ENCODE measurements around the gene USB1. TPM values are rescaled to one million over a fixed set of nuclear protein-coding genes. Genes with fewer than 3 reads are reported as not detected.
A peak's percentile ranks its signal among the peaks of the same experiment; 100 is the strongest.

USB1 gene
- total RNA-seq, 2 experiments from 2014 or later = 37.3 to 38.5 TPM

DNA sequence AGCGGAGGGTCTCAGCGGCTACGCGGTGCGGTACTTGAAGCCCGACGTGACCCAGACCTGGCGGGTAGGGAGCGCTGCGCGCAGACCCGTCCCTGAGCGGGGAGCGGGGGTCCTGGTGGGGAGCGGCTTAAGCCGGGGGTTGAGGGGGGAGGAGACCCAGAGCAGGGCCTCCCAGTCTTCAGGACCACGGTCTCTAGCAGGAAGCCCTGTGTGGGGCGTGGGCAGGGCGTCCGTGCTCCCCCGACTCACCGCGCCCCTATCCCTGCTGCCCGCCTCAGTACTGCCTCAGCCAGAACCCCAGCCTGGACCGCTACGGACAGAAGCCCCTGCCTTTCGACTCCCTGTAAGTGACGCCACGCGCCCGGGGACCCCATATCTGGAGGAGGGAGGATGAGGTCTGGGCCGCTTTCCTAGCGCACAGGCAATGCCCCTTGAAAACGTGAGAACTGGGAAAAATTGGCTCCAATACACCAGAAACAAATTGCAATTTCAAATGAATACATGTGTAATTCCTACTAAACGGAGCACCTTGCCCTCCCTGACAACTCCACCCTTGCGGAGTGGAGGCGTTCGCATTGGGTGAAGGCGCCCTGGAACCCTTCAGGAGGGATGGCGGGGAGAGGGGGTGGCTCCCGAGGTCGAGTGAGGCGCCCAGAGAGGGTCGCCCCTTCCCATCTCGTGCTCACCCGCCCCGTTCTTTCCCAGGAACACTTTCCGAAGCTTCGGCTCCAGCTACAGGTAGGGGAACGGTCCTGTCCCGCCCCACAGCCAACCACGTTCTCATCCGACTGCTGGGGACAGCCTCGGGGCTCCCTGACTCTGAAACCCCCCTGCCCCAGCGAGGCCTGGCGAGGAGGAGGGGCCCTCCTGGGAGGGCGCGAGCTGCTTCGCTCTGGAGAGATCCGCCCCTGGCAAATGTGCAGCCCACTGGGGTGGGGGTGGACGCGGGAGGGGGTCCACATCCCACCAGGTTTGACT lies 15.7 kb upstream of the USB1 start:
- H3K4me1 Mint-ChIP-seq = peaks cover 7% of the 10 kb centered on the region
- POLR2A ChIA-PET = no interaction called here

DNA sequence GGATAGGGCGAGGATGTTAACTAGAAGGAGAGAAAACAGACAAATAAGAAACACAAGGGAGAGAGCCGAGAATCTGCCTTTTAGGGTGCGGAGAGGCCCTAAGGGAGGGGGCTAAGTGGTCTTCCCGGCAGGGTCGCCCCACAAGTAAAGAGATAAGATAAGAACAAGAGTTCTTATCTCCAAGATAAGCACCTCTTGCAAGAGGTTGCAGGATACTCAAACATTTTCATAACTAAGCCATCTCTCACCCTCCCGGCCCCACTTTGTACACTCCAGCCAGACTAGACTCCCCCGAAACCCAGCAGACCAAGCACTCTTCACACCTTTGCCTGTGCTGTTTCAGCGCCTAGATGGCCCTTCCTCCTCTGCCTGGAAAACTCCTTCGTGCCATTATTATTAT lies 15.0 kb upstream of the USB1 start:
- POLR2A ChIA-PET = no interaction called here
- intact Hi-C loops (cut with DNase I, micrococcal nuclease) = no loop called here
- Mint-ChIP-seq H3K9me3 (ENCODE audit: low read depth) (no peaks in the 10 kb centered on the region), H3K4me1 (peaks cover 7% of the 10 kb centered on the region), H3K36me3 (ENCODE audit: low read depth) (no peaks in the 10 kb centered on the region), H3K27ac (no peak overlapping the region), H3K4me3 (no peak overlapping the region), H3K27me3 (no peaks in the 10 kb centered on the region)
- CTCF ChIA-PET = interaction anchor here (1.5 kb wide), 1 partner anchor 11 kb away, joined by 3 read pairs; no protein-coding TSS in a partner anchor
- DNase-seq = no peak
- no peak for ATAC-seq

More for the DNA sequence above, 15.7 kb upstream of the USB1 start:
- no peaks in the 10 kb centered on the region for H3K9me3 Mint-ChIP-seq (ENCODE audit: low read depth)
- H3K27ac Mint-ChIP-seq = peak overlapping the region; percentile 25
- DNase-seq (peak; percentile 47), ATAC-seq (peak; percentile 50)
- CTCF ChIA-PET = interaction anchor here (0.6 kb wide), 1 partner anchor 129 kb away, joined by 4 read pairs; no protein-coding TSS in a partner anchor
- intact Hi-C loops (cut with DNase I, micrococcal nuclease) = loop anchor here (1.0 to 2.0 kb wide), 6 partner anchors 16 to 264 kb away; partner anchors contain the start of genes USB1 (in 2 of the 2), CFAP20 (in 1 of the 2) and MMP15 (in 1 of the 2)
- no peaks in the 10 kb centered on the region for H3K27me3 Mint-ChIP-seq
- H3K36me3 Mint-ChIP-seq (ENCODE audit: low read depth) = no peaks in the 10 kb centered on the region
- peak overlapping the region; percentile 76 for H3K4me3 Mint-ChIP-seq

DNA sequence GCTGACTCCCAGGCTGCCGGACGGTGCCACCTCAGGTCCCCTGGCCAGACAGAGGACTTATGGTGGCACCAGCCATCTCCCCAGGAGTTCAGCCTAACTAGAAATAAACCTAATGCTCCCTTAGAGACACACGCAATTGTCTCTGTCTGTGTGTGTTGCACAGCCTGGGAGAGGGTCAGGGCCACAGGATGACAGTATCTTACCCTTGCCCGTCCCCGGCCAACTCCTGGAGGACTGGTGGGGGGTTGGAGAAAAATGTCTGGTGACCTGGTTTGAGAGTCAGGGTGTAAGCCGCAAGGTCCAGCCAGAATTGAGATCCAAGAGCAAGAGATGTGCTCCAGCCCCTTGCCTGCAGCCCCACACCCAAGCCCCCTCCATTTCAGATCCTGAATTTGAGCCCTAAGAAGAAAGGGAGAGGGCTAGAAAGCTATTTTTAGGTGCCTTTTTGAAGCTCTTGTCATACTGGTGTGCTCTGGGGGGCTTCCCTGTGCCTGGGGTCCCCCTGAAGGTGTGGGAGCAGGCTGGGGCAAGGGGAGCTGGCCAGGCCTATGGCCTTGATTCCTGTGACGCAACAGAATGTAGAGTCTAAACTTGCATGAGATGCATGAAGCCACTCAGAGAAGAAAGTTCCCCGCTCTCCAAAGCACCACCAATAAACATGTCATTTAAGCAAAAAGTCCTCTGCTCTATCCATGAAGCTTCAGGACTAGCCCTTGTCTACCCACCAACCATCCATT lies 13.6 kb upstream of the USB1 start:
- ATAC-seq = no peak
- ChIA-PET POLR2A (no interaction called here), CTCF (interaction anchor here (0.6 to 1.5 kb wide), 2 partner anchors 10 to 716 kb away, joined by 3 read pairs; no protein-coding TSS in a partner anchor)
- H3K4me1 Mint-ChIP-seq = peaks cover 7% of the 10 kb centered on the region
- H3K27me3 Mint-ChIP-seq = no peaks in the 10 kb centered on the region
- H3K9me3 Mint-ChIP-seq (ENCODE audit: low read depth) = no peaks in the 10 kb centered on the region
- H3K36me3 Mint-ChIP-seq (ENCODE audit: low read depth) = no peaks in the 10 kb centered on the region
- H3K27ac Mint-ChIP-seq = no peak overlapping the region
- no peak for DNase-seq
- intact Hi-C loops (cut with DNase I, micrococcal nuclease) = no loop called here
- no peak overlapping the region for H3K4me3 Mint-ChIP-seq

DNA sequence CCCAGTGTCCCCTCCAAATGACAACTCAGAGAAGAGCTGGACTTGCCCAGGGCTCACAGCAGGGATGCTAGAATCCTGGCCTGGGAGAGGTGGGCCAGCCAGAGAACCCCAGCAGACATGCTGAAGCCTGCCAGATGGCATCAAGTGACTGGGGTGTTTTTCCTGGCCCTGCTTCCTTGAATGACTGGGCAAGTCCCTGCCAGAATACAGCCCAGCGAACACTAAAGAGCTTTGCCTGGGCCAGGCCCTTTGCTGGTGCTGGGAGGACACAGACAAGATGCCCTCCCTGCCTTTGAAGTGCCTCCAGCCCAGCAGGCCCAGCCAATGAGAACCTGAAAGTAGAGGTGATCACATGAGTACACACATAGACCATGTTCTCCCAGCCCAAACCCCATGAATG lies 12.3 kb upstream of the USB1 start:
- intact Hi-C loops (cut with DNase I, micrococcal nuclease) = no loop called here
- Mint-ChIP-seq H3K27ac (no peak overlapping the region), H3K27me3 (no peaks in the 10 kb centered on the region), H3K4me3 (no peak overlapping the region), H3K4me1 (peaks cover 7% of the 10 kb centered on the region), H3K9me3 (ENCODE audit: low read depth) (no peaks in the 10 kb centered on the region), H3K36me3 (ENCODE audit: low read depth) (no peaks in the 10 kb centered on the region)
- ChIA-PET CTCF (interaction anchor here (0.7 kb wide), 1 partner anchor 454 kb away, joined by 3 read pairs; no protein-coding TSS in a partner anchor), POLR2A (no interaction called here)
- DNase-seq (no peak), ATAC-seq (no peak)

DNA sequence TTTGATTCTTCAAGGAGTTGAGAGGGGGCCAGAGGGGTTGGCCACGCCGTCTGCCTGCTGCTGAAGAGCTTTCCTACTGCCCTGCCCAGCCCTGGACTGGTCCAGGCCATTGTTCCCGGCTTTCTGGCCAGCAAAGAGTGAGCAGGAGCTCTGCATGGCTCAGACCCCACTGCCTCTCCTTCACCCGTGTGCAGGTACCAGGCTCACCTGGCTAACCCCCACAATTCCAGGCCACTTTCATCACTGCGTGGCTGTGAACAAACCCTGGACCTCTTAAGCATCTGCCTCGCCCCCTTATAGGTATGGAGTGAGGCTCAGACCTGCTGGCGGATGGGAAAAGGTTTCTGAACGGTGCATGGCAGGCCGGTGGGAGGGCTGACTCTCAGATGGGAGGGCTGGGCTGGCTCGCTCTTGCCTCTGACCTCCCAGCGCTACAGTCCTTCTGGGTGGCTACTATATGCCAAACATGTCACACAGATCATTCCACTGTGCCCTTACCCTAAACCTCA lies 9.6 kb upstream of the USB1 start:
- Mint-ChIP-seq H3K27ac (no peak overlapping the region), H3K4me1 (peaks cover 16% of the 10 kb centered on the region), H3K27me3 (no peaks in the 10 kb centered on the region), H3K36me3 (ENCODE audit: low read depth) (peaks cover 2% of the 10 kb centered on the region), H3K9me3 (ENCODE audit: low read depth) (no peaks in the 10 kb centered on the region), H3K4me3 (no peak overlapping the region)
- CTCF ChIA-PET = interaction anchor here (1.5 to 1.6 kb wide), 2 partner anchors 9 to 15 kb away, joined by 3 to 5 read pairs; partner anchors contain the start of gene USB1
- intact Hi-C loops (cut with DNase I, micrococcal nuclease) = loop anchor here in 1 of 2 experiments (10.0 kb wide), 1 partner anchor 187 kb away; the partner anchor contains the start of gene KIFC3
- POLR2A ChIA-PET = no interaction called here
- DNase-seq (no peak), ATAC-seq (no peak)

DNA sequence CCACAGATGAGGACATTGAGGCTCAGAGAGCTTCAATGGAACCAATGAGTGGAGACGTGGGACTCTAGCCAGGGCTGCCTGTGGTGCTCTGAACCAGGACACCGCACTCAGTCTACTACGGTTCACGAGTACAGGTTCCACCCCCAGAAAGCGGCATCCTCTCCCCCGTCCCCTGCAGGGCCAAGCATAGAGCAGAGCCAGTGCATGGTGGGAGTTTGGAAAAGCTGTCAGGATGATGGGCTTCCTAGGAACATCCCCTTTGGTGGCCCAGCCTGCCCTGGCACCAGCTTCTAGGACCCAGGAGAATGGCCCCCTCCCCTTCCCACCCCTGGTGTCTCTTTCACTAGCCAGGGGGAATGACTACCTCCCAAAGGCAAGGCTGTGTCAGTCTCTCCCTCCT lies 9.1 kb upstream of the USB1 start:
- ATAC-seq (no peak), DNase-seq (no peak)
- H3K36me3 Mint-ChIP-seq (ENCODE audit: low read depth) = peaks cover 4% of the 10 kb centered on the region
- no peak overlapping the region for H3K4me3 Mint-ChIP-seq
- H3K4me1 Mint-ChIP-seq = peaks cover 17% of the 10 kb centered on the region
- POLR2A ChIA-PET = no interaction called here
- no peaks in the 10 kb centered on the region for H3K9me3 Mint-ChIP-seq (ENCODE audit: low read depth)
- intact Hi-C loops (cut with DNase I, micrococcal nuclease) = loop anchor here in 1 of 2 experiments (10.0 kb wide), 1 partner anchor 187 kb away; the partner anchor contains the start of gene KIFC3
- CTCF ChIA-PET = interaction anchor here (1.5 to 1.6 kb wide), 2 partner anchors 9 to 15 kb away, joined by 3 to 5 read pairs; partner anchors contain the start of gene USB1
- H3K27me3 Mint-ChIP-seq = no peaks in the 10 kb centered on the region
- no peak overlapping the region for H3K27ac Mint-ChIP-seq

DNA sequence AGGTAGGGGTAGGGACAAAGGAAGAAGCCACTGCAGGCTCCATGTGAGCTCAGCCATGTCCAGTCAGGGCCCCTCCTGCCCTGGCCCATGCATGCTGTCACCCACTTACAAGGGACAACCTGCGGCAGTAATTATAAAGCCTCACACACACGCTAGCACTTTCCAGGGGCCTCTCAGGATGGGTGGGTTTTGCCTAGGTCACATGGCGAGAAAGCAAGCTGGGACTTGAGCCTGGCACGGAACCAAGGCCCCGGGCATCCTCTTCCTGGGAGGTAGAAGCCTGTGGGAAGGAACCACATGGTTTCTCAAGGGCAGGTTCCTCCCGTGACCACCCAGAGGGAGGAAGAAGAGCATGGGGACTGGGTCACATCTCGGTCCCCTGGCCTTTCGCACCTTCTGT lies 7.8 kb upstream of the USB1 start:
- Mint-ChIP-seq H3K36me3 (ENCODE audit: low read depth) (peaks cover 11% of the 10 kb centered on the region), H3K4me3 (no peak overlapping the region), H3K4me1 (peaks cover 28% of the 10 kb centered on the region), H3K27me3 (no peaks in the 10 kb centered on the region), H3K9me3 (ENCODE audit: low read depth) (no peaks in the 10 kb centered on the region), H3K27ac (no peak overlapping the region)
- intact Hi-C loops (cut with DNase I, micrococcal nuclease) = loop anchor here in 1 of 2 experiments (10.0 kb wide), 1 partner anchor 189 kb away; the partner anchor contains the start of gene KIFC3
- DNase-seq = no peak
- POLR2A ChIA-PET = no interaction called here
- CTCF ChIA-PET = no interaction called here
- ATAC-seq = no peak

DNA sequence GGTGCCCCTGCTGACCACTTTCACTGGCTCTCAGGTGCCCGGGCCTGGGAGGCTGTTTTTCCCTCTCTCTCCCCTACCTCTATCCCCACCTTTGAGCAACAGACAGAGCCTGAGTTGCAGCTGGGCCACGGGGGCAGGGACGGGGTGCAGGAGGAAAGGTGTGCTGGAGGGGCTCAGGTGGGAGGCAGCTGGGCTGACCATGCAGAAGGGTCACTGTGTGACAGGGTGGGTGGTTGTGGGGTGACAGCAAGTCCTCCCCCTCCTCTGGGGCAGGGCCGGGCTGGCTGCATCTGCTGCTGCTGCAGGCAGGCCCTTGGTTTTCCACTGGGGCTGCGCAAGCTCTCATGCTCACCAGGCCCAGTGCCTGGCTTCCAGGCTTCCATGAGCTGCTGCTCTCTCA lies 7.3 kb upstream of the USB1 start:
- intact Hi-C loops (cut with DNase I, micrococcal nuclease) = loop anchor here in 1 of 2 experiments (10.0 kb wide), 1 partner anchor 189 kb away; the partner anchor contains the start of gene KIFC3
- CTCF ChIA-PET = interaction anchor here (0.5 kb wide), 1 partner anchor 174 kb away, joined by 4 read pairs; no protein-coding TSS in a partner anchor
- no peak overlapping the region for H3K4me3 Mint-ChIP-seq
- H3K27me3 Mint-ChIP-seq = no peaks in the 10 kb centered on the region
- no peak overlapping the region for H3K27ac Mint-ChIP-seq
- POLR2A ChIA-PET = no interaction called here
- ATAC-seq = no peak
- H3K36me3 Mint-ChIP-seq (ENCODE audit: low read depth) = peaks cover 11% of the 10 kb centered on the region
- peaks cover 33% of the 10 kb centered on the region for H3K4me1 Mint-ChIP-seq
- no peaks in the 10 kb centered on the region for H3K9me3 Mint-ChIP-seq (ENCODE audit: low read depth)
- DNase-seq = no peak

DNA sequence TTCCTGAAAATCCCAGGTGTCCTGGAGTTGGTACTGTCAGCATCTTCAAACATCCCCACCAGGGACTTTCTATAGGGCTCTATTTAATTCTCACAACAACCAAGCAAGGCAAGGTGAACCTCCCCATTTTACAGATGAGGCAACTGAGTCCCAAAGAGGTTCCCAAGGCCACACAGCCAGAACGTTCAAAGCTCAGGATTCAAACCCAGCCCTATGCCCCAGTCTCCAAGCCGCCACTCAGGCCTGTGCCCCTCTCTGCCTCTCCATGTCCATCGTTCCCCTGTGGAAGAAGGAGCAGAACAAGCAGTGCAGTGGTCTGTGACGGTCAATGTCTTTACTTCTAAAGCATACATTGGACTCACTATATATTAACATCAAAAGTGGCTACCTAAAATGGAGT lies 6.8 kb upstream of the USB1 start:
- H3K27ac Mint-ChIP-seq = no peak overlapping the region
- H3K4me3 Mint-ChIP-seq = no peak overlapping the region
- ChIA-PET CTCF (interaction anchor here (0.5 to 0.7 kb wide), 3 partner anchors 133 to 607 kb away, joined by 3 to 4 read pairs (median 3); no protein-coding TSS in a partner anchor), POLR2A (no interaction called here)
- intact Hi-C loops (cut with DNase I, micrococcal nuclease) = loop anchor here in 1 of 2 experiments (10.0 kb wide), 1 partner anchor 190 kb away; the partner anchor contains the start of gene KIFC3
- DNase-seq = no peak
- ATAC-seq = no peak
- peaks cover 38% of the 10 kb centered on the region for H3K4me1 Mint-ChIP-seq
- no peaks in the 10 kb centered on the region for H3K9me3 Mint-ChIP-seq (ENCODE audit: low read depth)
- no peaks in the 10 kb centered on the region for H3K27me3 Mint-ChIP-seq
- H3K36me3 Mint-ChIP-seq (ENCODE audit: low read depth) = peaks cover 11% of the 10 kb centered on the region

DNA sequence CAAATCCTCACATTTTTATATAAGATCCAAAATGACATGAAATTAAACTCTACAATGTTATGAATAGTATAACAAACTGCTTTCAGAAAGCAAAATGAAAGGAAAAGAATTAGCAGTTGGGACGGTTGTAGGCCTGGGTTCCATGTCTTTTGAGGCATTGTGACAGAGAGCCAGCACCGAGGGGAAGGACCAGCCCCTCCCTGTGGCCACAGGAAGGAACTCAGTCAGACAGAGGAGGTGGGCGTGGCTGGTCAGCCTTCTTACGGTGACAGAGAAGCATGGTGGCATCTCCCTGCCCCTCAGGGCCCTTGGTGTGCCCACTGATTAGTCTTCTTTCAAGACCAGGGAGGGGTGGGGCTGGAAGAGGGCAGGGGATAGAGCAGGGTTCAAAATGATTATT lies 6.4 kb upstream of the USB1 start:
- CTCF ChIA-PET = interaction anchor here (0.5 to 0.7 kb wide), 2 partner anchors 133 to 606 kb away, joined by 3 read pairs; no protein-coding TSS in a partner anchor
- H3K27me3 Mint-ChIP-seq = no peaks in the 10 kb centered on the region
- POLR2A ChIA-PET = no interaction called here
- ATAC-seq (peak; percentile 35), DNase-seq (peak; percentile 66)
- no peaks in the 10 kb centered on the region for H3K9me3 Mint-ChIP-seq (ENCODE audit: low read depth)
- H3K4me3 Mint-ChIP-seq = no peak overlapping the region
- H3K4me1 Mint-ChIP-seq = peaks cover 38% of the 10 kb centered on the region
- H3K27ac Mint-ChIP-seq = no peak overlapping the region
- peaks cover 11% of the 10 kb centered on the region for H3K36me3 Mint-ChIP-seq (ENCODE audit: low read depth)
- intact Hi-C loops (cut with DNase I, micrococcal nuclease) = loop anchor here in 1 of 2 experiments (5.0 to 10.0 kb wide), 2 partner anchors 190 to 417 kb away; partner anchors contain the start of gene KIFC3
